NCI-H82 treated with DMSO at 0.1 percent for 48 hours (cell line): ENCODE measurements around the gene KIF4B.
A peak's percentile ranks its signal among the peaks of the same experiment; 100 is the strongest.
"Not testable (repeated sequence)": the region's sequence is repeated elsewhere in the genome, so short reads cannot be mapped to it uniquely, and the experiment has no call there.

ENCODE experiments used
- DNase-seq: peaks from one replicate; lab custom pipeline; 2025; ENCODE audit not compliant: unreplicated experiment; lab: John Stamatoyannopoulos, UW

Gene KIF4B, protein sequence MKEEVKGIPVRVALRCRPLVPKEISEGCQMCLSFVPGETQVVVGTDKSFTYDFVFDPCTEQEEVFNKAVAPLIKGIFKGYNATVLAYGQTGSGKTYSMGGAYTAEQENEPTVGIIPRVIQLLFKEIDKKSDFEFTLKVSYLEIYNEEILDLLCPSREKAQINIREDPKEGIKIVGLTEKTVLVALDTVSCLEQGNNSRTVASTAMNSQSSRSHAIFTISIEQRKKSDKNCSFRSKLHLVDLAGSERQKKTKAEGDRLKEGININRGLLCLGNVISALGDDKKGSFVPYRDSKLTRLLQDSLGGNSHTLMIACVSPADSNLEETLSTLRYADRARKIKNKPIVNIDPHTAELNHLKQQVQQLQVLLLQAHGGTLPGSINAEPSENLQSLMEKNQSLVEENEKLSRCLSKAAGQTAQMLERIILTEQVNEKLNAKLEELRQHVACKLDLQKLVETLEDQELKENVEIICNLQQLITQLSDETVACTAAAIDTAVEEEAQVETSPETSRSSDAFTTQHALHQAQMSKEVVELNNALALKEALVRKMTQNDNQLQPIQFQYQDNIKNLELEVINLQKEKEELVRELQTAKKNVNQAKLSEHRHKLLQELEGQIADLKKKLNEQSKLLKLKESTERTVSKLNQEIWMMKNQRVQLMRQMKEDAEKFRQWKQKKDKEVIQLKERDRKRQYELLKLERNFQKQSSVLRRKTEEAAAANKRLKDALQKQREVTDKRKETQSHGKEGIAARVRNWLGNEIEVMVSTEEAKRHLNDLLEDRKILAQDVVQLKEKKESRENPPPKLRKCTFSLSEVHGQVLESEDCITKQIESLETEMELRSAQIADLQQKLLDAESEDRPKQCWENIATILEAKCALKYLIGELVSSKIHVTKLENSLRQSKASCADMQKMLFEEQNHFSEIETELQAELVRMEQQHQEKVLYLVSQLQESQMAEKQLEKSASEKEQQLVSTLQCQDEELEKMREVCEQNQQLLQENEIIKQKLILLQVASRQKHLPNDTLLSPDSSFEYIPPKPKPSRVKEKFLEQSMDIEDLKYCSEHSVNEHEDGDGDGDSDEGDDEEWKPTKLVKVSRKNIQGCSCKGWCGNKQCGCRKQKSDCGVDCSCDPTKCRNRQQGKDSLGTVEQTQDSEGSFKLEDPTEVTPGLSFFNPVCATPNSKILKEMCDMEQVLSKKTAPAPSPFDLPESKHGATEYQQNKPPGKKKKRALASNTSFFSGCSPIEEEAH

DNA sequence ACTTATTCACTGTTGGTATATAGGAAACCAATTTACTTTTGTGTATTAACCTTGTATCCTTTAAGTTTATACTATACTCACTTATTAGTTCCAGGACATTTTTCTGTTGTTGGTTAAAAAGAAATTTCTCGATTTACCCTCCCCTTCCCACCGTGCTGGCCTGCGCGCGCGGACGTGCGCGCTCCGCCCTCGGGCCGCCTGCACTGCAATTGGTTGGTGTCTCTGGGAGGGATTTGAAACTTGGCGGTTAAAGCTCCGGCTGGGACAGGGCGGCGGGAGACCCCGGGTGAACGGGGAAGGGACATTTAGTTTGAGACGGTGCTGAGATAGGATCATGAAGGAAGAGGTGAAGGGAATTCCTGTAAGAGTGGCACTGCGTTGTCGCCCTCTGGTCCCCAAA, at the start of gene KIF4B:
Gene KIF4B, plus strand, starts transcription at position 230 of the 400 bp plus-strand sequence. Its CDS starts 105 bp downstream, at position 335.
- no peak for DNase-seq

- DNase-seq: no peak
Measured at GRCh38 chr5:154966081-154966841, 47.3 kb upstream of the KIF4B start.

- no peak for DNase-seq
Measured at GRCh38 chr5:154966874-154967273, 46.7 kb upstream of the KIF4B start.

DNA sequence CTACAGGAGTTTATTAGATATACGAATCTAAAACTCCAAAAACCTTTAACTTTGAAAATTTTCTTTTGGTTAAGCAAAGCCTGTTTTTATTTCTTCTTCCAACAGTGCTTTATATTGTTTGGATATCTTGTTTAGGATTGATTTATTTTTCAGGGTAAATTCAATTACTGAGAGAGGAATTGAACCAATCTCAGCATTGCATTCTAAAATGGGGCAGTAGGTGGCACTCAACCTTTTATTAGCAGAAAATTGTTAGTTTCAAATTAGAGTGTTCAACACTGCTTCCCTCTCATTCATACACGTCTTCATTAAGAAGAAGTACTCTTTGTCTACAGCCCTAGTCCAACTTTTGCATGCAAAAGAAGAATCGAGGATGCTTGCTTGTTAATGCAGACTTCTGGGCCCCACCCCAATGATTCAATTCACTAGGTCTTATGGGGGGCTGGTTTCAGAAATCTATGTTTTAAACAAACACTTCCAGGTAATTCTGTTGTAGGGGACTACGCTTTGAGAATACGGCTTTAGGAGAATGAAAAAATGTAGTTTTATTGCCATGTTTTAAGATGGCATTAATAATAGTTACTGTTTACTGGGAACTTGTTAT, 46.0 kb upstream of the KIF4B start:
- DNase-seq: no peak

DNA sequence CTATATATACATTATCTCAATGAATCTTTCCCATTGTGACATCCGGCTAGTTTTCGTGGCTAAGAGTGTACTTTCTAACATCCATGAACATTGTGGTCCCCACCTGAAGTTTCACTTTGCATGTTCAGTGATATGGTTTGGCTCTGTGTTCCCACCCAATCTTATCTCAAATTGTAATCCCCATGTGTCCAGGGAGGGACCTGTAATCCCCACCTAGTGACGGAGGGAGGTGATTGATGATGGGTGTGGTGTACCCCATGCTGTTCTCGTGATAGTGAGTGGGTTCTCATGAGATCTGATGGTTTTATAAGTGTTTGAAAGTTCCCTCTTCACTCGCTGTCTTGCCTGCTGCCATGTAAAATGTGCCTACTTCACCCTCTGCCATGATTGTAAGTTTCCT, 44.6 kb upstream of the KIF4B start:
- DNase-seq: no peak

- no peak for DNase-seq
Measured at GRCh38 chr5:154970759-154971158, 42.8 kb upstream of the KIF4B start.

DNA sequence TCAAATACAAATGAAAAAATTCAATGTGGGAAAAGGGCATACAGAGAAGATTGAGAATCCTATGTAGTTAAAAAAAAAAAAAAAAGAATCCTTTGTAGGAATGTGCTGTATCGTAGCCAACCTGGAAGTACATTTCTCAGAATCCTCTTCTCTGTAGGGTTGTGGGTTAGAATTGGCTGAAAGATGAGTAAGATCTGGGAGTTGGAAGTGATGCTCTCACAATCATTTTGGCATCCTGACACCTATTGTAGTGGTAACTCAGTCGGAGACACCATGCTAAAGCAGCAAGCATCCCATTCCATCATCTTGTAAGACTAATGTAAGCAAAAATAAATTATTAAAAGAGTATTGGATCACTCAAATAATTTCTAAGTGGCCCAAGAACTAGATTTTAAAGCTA, 42.1 kb upstream of the KIF4B start:
- no peak for DNase-seq

DNA sequence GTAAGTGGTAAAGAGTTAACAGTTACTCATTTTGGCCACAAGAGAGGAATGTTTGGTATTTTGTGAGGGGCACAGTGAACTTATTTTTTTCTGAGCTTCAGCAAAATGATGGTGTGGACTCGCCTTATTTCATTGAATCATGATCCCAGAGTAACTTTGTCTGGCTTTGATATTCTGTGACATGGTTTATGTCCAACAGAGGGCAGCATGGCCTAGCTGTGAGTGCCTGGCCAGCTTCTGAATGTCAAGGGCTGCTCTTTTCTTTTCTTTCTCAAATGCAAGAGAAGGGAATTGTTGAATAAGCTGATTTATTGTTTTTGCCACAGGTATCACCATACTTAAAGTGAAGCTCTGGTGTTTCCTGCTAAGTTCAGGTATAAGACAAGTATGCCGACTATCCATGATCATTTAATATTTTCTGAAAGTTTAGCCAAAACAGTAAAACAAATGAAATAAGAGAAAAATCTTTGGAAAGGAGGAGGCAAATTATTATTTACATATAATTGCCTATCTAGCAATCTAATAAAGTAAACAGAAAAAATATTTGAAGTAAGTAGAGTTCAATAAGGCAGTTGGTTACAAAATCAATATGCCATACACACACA, 41.0 kb upstream of the KIF4B start:
- DNase-seq: peak; percentile 39

GRCh38 chr5:154976082-154976481, 37.5 kb upstream of the KIF4B start:
- DNase-seq: not testable (repeated sequence)

DNA sequence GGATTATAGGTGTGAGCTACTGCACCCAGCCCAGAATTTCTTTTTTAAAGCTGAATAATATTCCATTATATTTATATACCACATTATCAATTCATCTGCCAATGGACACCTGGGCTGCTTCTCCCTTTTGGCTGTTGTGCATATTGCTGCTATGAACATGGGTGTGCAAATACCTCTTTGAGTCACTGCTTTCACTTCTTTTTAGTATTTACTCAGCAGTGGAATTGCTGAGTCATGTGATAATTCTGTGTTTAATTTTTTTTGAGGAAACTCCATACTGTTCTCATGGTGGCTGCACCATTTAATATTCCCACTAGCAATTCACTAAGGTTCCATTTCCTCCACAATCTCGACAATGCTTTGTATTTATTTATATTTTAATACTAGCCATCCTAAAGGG, 36.1 kb upstream of the KIF4B start:
- DNase-seq: no peak

DNA sequence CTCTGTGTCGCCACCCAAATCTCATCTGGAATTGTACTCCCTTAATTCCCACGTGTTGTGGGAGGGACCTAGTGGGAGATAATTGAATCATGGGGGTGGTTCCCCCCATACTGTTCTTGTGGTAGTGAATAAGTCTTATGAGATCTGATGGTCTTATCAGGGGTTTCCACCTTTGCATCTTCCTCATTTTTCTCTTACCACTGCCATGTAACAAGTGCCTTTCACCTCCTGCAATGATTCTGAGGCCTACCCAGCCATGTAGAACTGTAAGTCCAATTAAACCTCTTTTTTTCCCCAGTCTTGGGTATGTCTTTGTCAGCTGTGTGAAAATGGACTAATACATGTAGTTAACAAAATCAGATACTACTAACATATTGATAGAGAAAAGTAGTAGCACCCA, 35.3 kb upstream of the KIF4B start:
- DNase-seq: not testable (repeated sequence)

DNA sequence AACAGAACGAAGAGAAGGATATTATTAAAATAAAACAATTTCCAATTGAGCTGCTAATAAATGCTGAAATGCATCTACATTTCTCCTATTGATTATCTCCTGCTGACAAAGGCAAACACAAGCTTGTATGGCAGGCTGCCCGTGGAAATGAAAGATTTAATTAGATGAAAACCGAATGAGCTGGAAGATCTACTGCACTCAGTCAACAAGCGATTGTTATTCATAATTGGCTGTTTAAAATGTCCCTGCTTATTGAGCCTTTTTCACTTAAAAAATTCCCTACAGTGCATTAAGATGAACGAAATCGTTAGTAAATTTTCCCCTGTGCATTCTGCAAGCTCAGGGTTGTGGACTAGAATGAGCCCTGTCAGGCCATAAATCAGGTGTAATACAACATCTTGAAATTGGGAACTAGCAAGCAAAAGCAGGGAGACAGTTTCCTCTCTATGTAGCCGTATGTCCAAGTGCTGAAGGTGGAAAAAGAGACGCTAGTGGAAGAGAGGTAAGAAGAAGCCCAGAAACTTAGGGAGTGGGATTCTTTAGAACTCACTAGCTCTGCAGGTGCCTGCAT, 28.5 kb upstream of the KIF4B start:
- DNase-seq: no peak

DNA sequence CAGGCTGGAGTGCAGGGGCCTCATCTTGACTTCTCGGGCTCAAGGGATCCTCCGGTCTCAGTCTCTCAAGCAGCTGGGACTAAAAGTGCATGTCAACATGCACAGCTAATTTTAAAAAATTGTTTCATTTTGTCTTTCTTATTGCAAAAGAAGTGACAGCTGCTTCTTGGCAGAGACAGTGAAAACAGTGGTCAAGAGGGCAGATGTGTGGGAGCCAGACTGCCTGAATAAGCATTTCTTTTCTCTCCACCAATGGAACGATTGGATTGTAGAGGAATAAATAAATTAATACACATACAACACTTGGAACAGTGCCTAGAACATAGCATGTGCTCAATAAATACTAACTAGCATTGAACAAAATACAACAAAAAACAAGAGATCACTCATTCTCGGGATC, 27.4 kb upstream of the KIF4B start:
- no peak for DNase-seq

DNA sequence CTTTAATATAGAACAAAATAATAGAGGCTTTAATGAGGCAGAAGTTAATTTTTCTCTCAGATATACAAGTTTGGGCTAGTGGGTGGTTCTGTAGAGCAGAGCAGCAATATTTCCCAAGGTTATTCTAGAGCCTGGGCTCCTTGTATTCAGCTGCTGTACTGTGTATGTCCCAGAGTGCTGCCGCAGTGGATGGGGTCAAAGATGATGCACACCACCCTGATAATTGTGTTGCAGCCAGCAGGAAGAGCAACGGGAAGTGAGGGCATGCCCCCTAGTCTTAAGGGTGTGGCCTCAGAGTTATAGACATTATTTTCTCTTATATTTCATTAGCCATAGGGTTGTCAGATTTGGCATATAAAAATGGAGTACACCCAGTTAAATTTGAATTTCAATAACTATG, 23.9 kb upstream of the KIF4B start:
- no peak for DNase-seq

GRCh38 chr5:154993461-154993860, 20.1 kb upstream of the KIF4B start:
- DNase-seq: no peak

DNA sequence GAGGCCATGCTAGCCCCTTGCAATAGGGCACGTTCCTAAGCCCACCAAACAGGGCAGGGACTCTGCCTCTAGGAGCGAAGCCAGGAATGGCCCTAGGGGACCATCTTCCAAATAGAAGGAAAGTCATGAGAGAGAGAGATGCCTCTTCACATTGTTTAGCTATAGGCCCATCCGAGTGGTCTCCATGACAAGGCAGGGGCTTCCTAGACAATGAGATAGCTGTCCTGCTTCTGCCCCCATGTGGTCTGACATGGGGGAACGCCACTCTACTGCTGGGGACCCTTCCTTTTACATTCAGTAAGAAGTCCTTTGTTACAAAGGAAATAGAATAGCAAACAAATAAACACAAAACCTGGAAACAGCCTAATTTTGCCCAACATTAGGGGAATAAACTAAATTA, 17.9 kb upstream of the KIF4B start:
- no peak for DNase-seq

GRCh38 chr5:154997746-154998145, 15.8 kb upstream of the KIF4B start:
- DNase-seq: no peak

- no peak for DNase-seq
Measured at GRCh38 chr5:154999865-155000264, 13.7 kb upstream of the KIF4B start.

DNA sequence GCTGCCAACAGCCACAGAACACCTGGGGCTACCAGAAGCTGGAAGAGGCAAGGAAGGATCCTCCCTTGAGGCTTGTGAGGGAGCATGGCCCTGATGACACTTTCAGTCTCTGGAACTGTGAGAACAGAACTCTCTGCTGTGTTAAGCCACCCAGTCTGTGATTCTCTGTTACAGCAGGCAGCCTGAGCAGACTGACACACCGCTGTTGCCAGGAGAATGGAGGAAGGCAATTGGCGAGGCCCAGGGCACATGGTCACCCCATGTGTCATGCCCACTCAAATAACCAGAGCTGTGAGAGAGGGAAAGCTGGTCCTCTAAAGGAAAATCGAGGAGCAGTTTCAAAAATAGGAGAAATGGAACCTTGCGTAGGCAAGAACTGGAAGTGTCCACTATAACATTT, 12.0 kb upstream of the KIF4B start:
- no peak for DNase-seq
